Esophagus (tissue), 2 donors: ENCODE measurements around the gene CASP4. TPM values are rescaled to one million over a fixed set of nuclear protein-coding genes. Genes with fewer than 3 reads are reported as not detected.

Experiments
- H3K27ac ChIP-seq, 2 donors: one replicate each; pipeline ENCODE4 v1.5.1; 2013; ENCODE audit warnings: low read depth in 2 of 2, mild to moderate bottlenecking in 2 of 2, inconsistent platforms in 1 of 2, low read length in 1 of 2, moderate library complexity in 1 of 2
- H3K27me3 ChIP-seq, 2 donors: one replicate each; pipeline ENCODE4 v1.6.1; 2013; ENCODE audit warnings: low read length in 2 of 2, control low read depth in 1 of 2, mild to moderate bottlenecking in 1 of 2; ENCODE audit not compliant: insufficient read depth in 2 of 2, control insufficient read depth in 1 of 2
- H3K36me3 ChIP-seq, 2 donors: one replicate each; pipeline ENCODE4 v1.6.1; 2013; ENCODE audit warnings: low read length in 1 of 2; ENCODE audit not compliant: control insufficient read depth in 2 of 2, insufficient read depth in 2 of 2
- H3K4me1 ChIP-seq, 2 donors: one replicate each; pipeline ENCODE4 v1.6.1; 2013; ENCODE audit warnings: low read length in 1 of 2; ENCODE audit not compliant: control insufficient read depth in 2 of 2, insufficient read depth in 2 of 2
- H3K4me3 ChIP-seq, 2 donors: one replicate each; pipeline ENCODE4 v1.5.1; 2013; ENCODE audit warnings: low read length in 2 of 2, mild to moderate bottlenecking in 2 of 2, low read depth in 1 of 2, moderate library complexity in 1 of 2
- H3K9me3 ChIP-seq, 2 donors: one replicate each; pipeline ENCODE4 v1.6.1; 2013; ENCODE audit warnings: mild to moderate bottlenecking in 2 of 2, low read depth in 1 of 2, low read length in 1 of 2, moderate library complexity in 1 of 2; ENCODE audit not compliant: control insufficient read depth in 2 of 2, insufficient read depth in 1 of 2
- WGBS, 2 donors: extraction: QIAGEN DNeasy Blood & Tissue Kit; methylation state at CpG; one replicate each; pipeline ENCODE4 v1.1.7; 2013; 5-methylcytosine and 5-hydroxymethylcytosine counted together
- polyA plus RNA-seq, 2 donors: library from polyadenylated mRNA; stranded (reverse); fragments of 200-250 nt; gene quantifications; one replicate each; pipeline ENCODE4 v1.2.3, GENCODE V29; 2013
- donor health status: healthy with polysubstance abuse.
- donor health status: Bipolar disorder and iron deficiency.

CASP4 gene
- polyA plus RNA-seq = 10 to 100 TPM; 54.0 to 71.6 TPM

GRCh38 chr11:104968355-104968855, at the start of gene CASP4:
TSS of gene CASP4 (minus strand) at chr11:104968574. CDS start at chr11:104968525, 49 bp downstream.
- no peaks in the 10 kb centered on the region for H3K4me1 ChIP-seq
- H3K27me3 ChIP-seq = no peaks in the 10 kb centered on the region
- no peaks in the 10 kb centered on the region for H3K9me3 ChIP-seq
- peak within 1 kb of the TSS; percentile 47 to 81 for H3K4me3 ChIP-seq
- peak within 1 kb of the TSS; percentile 78 to 85 for H3K27ac ChIP-seq
- 0% methylated on average over 4 of the region's 4 CpGs for WGBS, 2 donors
- no peaks in the 10 kb centered on the region for H3K36me3 ChIP-seq

DNA sequence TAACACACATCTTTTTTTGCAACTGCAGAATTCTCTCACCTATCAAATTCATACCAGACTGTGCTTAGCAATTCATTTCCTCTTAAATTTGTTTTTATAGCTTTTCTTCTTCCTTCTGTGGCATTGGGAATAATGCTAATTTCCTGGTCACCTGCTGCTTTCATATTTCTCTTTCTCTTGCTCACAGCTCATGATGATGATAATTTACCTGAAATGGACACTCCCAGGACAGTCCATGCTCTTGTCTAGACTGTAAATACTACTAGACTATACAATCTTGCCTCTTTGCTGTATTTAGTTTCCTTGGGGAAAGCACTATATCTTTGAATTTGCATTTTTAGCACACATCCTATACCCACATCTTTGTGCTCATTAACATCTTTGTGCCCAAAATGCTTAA, 39.1 kb upstream of the CASP4 start:
- Histone ChIP-seq H3K4me3 (no peak overlapping the region), H3K36me3 (no peaks in the 10 kb centered on the region), H3K27ac (no peak overlapping the region), H3K4me1 (no peaks in the 10 kb centered on the region), H3K9me3 (no peaks in the 10 kb centered on the region), H3K27me3 (no peaks in the 10 kb centered on the region)

GRCh38 chr11:105005451-105005845, 37.1 kb upstream of the CASP4 start:
- Histone ChIP-seq H3K27ac (no peak overlapping the region), H3K36me3 (no peaks in the 10 kb centered on the region), H3K4me1 (no peaks in the 10 kb centered on the region), H3K4me3 (no peak overlapping the region), H3K27me3 (no peaks in the 10 kb centered on the region), H3K9me3 (no peaks in the 10 kb centered on the region)
- WGBS, 2 donors = 85 to 90% methylated on average over 3 of the region's 3 CpGs

GRCh38 chr11:105004021-105004420, 35.6 kb upstream of the CASP4 start:
- no peaks in the 10 kb centered on the region for H3K4me1 ChIP-seq
- no peak overlapping the region for H3K4me3 ChIP-seq
- H3K27ac ChIP-seq = no peak overlapping the region
- H3K9me3 ChIP-seq = no peaks in the 10 kb centered on the region
- H3K36me3 ChIP-seq = no peaks in the 10 kb centered on the region
- H3K27me3 ChIP-seq = no peaks in the 10 kb centered on the region
- 68 to 83% methylated on average over 3 of the region's 3 CpGs for WGBS, 2 donors

DNA sequence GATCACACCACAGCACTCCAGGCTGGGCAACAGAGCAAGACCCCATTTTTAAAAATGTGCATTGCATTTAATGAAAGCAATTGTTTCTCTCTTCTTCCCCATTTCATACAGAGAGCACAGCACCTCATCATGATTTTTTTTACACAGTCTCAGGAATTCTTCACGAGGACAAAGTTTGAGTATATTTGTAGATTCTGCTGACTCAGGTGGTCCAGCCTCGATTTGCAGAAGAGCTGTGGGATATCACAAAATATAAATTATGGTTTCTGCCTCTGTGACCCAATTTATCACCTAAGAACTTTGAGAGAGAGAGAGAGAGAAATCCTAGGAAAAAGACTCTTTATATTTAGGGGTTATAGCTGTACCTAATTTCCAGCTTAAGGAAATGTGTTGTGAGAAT, 34.8 kb upstream of the CASP4 start:
- H3K9me3 ChIP-seq = no peaks in the 10 kb centered on the region
- H3K27ac ChIP-seq = no peak overlapping the region
- H3K27me3 ChIP-seq = no peaks in the 10 kb centered on the region
- 77 to 86% methylated on average over 2 of the region's 2 CpGs for WGBS, 2 donors
- no peak overlapping the region for H3K4me3 ChIP-seq
- H3K4me1 ChIP-seq = no peaks in the 10 kb centered on the region
- no peaks in the 10 kb centered on the region for H3K36me3 ChIP-seq

- 80 to 83% methylated on average over 7 of the region's 7 CpGs for WGBS, 2 donors
These were observed 32.4 kb upstream of the CASP4 start for GRCh38 chr11:105000797-105001196.

GRCh38 chr11:105000167-105000566, 31.8 kb upstream of the CASP4 start:
- no peak overlapping the region for H3K27ac ChIP-seq
- WGBS, 2 donors = 87 to 92% methylated on average over 5 of the region's 5 CpGs
- H3K4me1 ChIP-seq = no peaks in the 10 kb centered on the region
- H3K9me3 ChIP-seq = no peaks in the 10 kb centered on the region
- H3K4me3 ChIP-seq = no peak overlapping the region
- H3K36me3 ChIP-seq = no peaks in the 10 kb centered on the region
- H3K27me3 ChIP-seq = no peaks in the 10 kb centered on the region

More at GRCh38 chr11:105000797-105001196, 32.4 kb upstream of the CASP4 start:
- no peaks in the 10 kb centered on the region for H3K27me3 ChIP-seq
- H3K4me1 ChIP-seq = no peaks in the 10 kb centered on the region
- H3K9me3 ChIP-seq = no peaks in the 10 kb centered on the region
- H3K36me3 ChIP-seq = no peaks in the 10 kb centered on the region
- no peak overlapping the region for H3K27ac ChIP-seq
- H3K4me3 ChIP-seq = no peak overlapping the region

DNA sequence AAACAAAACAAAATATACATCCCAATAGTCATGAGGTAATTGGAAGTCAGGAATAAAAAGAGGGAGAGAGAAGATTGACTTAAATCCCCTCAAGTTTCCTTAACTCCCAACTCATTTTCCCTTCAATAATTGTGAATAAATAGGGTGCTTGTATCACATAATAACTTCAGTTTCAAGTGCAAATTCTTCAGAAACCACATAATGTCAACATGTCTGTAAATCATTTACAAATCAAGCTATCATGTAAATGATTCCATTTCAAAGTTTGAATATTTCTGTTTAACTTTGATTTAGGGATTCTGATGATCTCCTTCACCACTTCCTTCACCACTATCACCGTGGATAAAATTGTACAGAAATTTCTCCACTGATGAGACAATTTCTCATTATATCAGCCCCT, 31.3 kb upstream of the CASP4 start:
- Histone ChIP-seq H3K27ac (no peak overlapping the region), H3K36me3 (no peaks in the 10 kb centered on the region), H3K9me3 (no peaks in the 10 kb centered on the region), H3K27me3 (no peaks in the 10 kb centered on the region), H3K4me1 (no peaks in the 10 kb centered on the region), H3K4me3 (no peak overlapping the region)
- 67 to 78% methylated on average over 1 of the region's 1 CpG for WGBS, 2 donors

- WGBS, 2 donors = 74 to 82% methylated on average over 6 of the region's 6 CpGs
- H3K27ac ChIP-seq = no peak overlapping the region
- H3K9me3 ChIP-seq = no peaks in the 10 kb centered on the region
- H3K4me1 ChIP-seq = no peaks in the 10 kb centered on the region
- no peak overlapping the region for H3K4me3 ChIP-seq
- no peaks in the 10 kb centered on the region for H3K36me3 ChIP-seq
- H3K27me3 ChIP-seq = no peaks in the 10 kb centered on the region
These were observed 28.9 kb upstream of the CASP4 start for GRCh38 chr11:104997288-104997687.

DNA sequence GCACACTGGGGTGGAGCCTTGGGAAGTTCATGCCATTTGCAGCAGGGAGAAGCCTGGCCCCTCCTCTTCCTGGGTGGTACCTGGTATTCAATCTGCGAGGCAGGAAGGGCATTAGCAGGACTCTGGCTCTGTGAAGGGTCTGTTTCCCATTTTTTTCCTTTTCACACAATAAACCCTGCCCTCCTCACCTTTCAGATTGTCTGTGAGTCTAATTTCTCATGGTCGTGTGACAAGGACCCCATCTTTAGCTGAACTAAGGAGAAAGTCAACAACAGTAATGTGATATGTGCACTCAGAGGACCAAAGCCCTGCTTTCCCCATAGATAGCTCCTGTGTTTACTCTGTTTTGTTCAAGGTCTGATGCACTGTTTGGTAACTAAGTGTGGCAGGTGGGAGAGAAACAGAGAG, 26.6 kb upstream of the CASP4 start:
- Histone ChIP-seq H3K27me3 (no peaks in the 10 kb centered on the region), H3K4me1 (no peaks in the 10 kb centered on the region), H3K9me3 (no peaks in the 10 kb centered on the region), H3K36me3 (no peaks in the 10 kb centered on the region), H3K4me3 (no peak overlapping the region), H3K27ac (no peak overlapping the region)
- WGBS, 2 donors = 69 to 71% methylated on average over 2 of the region's 2 CpGs
